Fibroblast of skin of abdomen (primary cell): ENCODE results near the gene PSMD7.
"Not testable (repeated sequence)": the region's sequence is repeated elsewhere in the genome, so short reads cannot be mapped to it uniquely, and the experiment has no call there.

Experiments
- DNase-seq: peaks from one replicate; pipeline ENCODE4 v3.0.0-alpha.2; 2013

Gene PSMD7

GRCh38 chr16:74297145-74297665, 591 bp downstream of the PSMD7 start:
- DNase-seq: peak; percentile 14

GRCh38 chr16:74298104-74298503, 1.5 kb downstream of the PSMD7 start:
- DNase-seq: no peak

GRCh38 chr16:74302341-74302740, 5.7 kb downstream of the PSMD7 start:
- DNase-seq: no peak

- DNase-seq: no peak
Observed at GRCh38 chr16:74304164-74304834, 7.7 kb downstream of the PSMD7 start.

GRCh38 chr16:74304835-74305176, 8.2 kb downstream of the PSMD7 start:
- DNase-seq: no peak

GRCh38 chr16:74305281-74305680, 8.7 kb downstream of the PSMD7 start:
- DNase-seq: no peak

- no peak for DNase-seq
Observed at GRCh38 chr16:74305978-74306784, 9.6 kb downstream of the PSMD7 start.

- DNase-seq: no peak
Observed at GRCh38 chr16:74307383-74307782, 10.8 kb downstream of the PSMD7 start.

GRCh38 chr16:74309789-74310781, 13.5 kb downstream of the PSMD7 start:
- DNase-seq: peak; percentile 48

- DNase-seq: no peak
Observed at GRCh38 chr16:74315059-74315458, 18.4 kb downstream of the PSMD7 start.

GRCh38 chr16:74320707-74321106, 24.1 kb downstream of the PSMD7 start:
- DNase-seq: no peak

GRCh38 chr16:74321356-74321755, 24.7 kb downstream of the PSMD7 start:
- DNase-seq: no peak

GRCh38 chr16:74322301-74322710, 25.7 kb downstream of the PSMD7 start:
- no peak for DNase-seq

- not testable (repeated sequence) for DNase-seq
Observed at GRCh38 chr16:74324777-74325176, 28.2 kb downstream of the PSMD7 start.

GRCh38 chr16:74325641-74326040, 29.0 kb downstream of the PSMD7 start:
- DNase-seq: no peak

GRCh38 chr16:74328346-74328745, 31.7 kb downstream of the PSMD7 start:
- DNase-seq: not testable (repeated sequence)

- DNase-seq: not testable (repeated sequence)
Observed at GRCh38 chr16:74332469-74332868, 35.9 kb downstream of the PSMD7 start.

- DNase-seq: not testable (repeated sequence)
Observed at GRCh38 chr16:74337506-74337905, 40.9 kb downstream of the PSMD7 start.

GRCh38 chr16:74339226-74339625, 42.6 kb downstream of the PSMD7 start:
- DNase-seq: not testable (repeated sequence)

GRCh38 chr16:74353038-74353437, 56.4 kb downstream of the PSMD7 start:
- DNase-seq: not testable (repeated sequence)
